Large intestine (tissue), 1 donor: ENCODE data around the gene TEAD3. TPM values are rescaled to one million over a fixed set of nuclear protein-coding genes. Genes with fewer than 3 reads are reported as not detected.

Source experiments
- polyA plus RNA-seq: library from polyadenylated mRNA; unstranded; fragments of 120-200 nt; gene quantifications from one replicate; pipeline ENCODE4 v1.2.1, GENCODE V29; 2013

Gene TEAD3
- polyA plus RNA-seq, 1 donor = 41.2 TPM

Other genes with a start within 250 kb of the TEAD3 start
- gene ZNF76, start 237.3 kb downstream of the TEAD3 start, polyA plus RNA-seq = 35.7 TPM
- gene DEF6, start 199.3 kb downstream of the TEAD3 start, polyA plus RNA-seq = 13.2 TPM
- 26.3 TPM for gene PPARD, start 154.5 kb downstream of the TEAD3 start, polyA plus RNA-seq
- gene FANCE, start 44.7 kb downstream of the TEAD3 start, polyA plus RNA-seq = 9.6 TPM
- gene RPL10A, start 28.7 kb downstream of the TEAD3 start, polyA plus RNA-seq = 2,412 TPM
- 1.2 TPM for gene TULP1, start 15.8 kb upstream of the TEAD3 start, polyA plus RNA-seq
- 9.4 TPM for gene FKBP5, start 191.8 kb upstream of the TEAD3 start, polyA plus RNA-seq
- gene ARMC12, start 240.0 kb upstream of the TEAD3 start, polyA plus RNA-seq = 0.51 TPM